Esophagus squamous epithelium (tissue), 5 donors: Measurements from ENCODE around the gene MIF4GD. TPM values are rescaled to one million over a fixed set of nuclear protein-coding genes. Genes with fewer than 3 reads are reported as not detected.

Experiments used
- DNase-seq: peaks from one replicate; lab custom pipeline; 2025; lab: John Stamatoyannopoulos, UW
- H3K27ac ChIP-seq, 4 donors: fragments of 200-600 bp; sonication (generic); one replicate each; pipeline ENCODE4 v1.5.1; 2016 to 2019; ENCODE audit warnings: mild to moderate bottlenecking in 1 of 4
- H3K27me3 ChIP-seq, 4 donors: fragments of 200-600 bp; sonication (generic); 1 replicate in 3 of 4; 2 replicates in 1 of 4; pipeline versions ENCODE4 v1.5.1 to v1.6.0; 2017 to 2021; ENCODE audit warnings: antibody characterized with exemption in 1 of 4
- H3K36me3 ChIP-seq, 3 donors: fragments of 200-600 bp; sonication (generic); one replicate each; pipeline ENCODE4 v1.5.1; 2016 to 2019
- H3K4me1 ChIP-seq, 3 donors: fragments of 200-600 bp; sonication (generic); one replicate each; pipeline ENCODE4 v1.5.1; 2017 to 2019
- H3K4me3 ChIP-seq, 4 donors: fragments of 200-600 bp; sonication (generic); 1 replicate in 3 of 4; 2 replicates in 1 of 4; pipeline ENCODE4 v1.5.1; 2016 to 2019; ENCODE audit warnings: mild to moderate bottlenecking in 2 of 4, moderate library complexity in 1 of 4
- H3K9me3 ChIP-seq, 3 donors: fragments of 200-600 bp; sonication (generic); one replicate each; pipeline ENCODE4 v1.5.1; 2016 to 2019
- POLR2A ChIP-seq, 4 donors: fragments of 450-650 bp; IDR thresholded peaks; one replicate each; pipeline ENCODE4 v1.6.1; 2017; ENCODE audit warnings: antibody characterized with exemption in 4 of 4, mild to moderate bottlenecking in 4 of 4, moderate library complexity in 3 of 4
- WGBS, 2 donors: methylation state at CpG; one replicate each; pipeline ENCODE4 v1.1.5; 2018; 5-methylcytosine and 5-hydroxymethylcytosine counted together
- intact Hi-C: fragments of 100-400 bp; cut with DNase I; formaldehyde crosslinking; loops from one replicate; pipeline ENCODE4 v1.15.0; 2022
- total RNA-seq, 4 donors: library from RNA; depleted of rRNA; stranded (reverse); fragments of >200 nt; gene quantifications; one replicate each; pipeline ENCODE4 v1.1.0, GENCODE V29; 2016
- TF ChIP-seq, protein P1 (sequence below), 6 experiments: fragments of 450-650 bp in 4 of 6; fragments of 200-600 bp in 2 of 6; sonication (generic) in 2 of 6; IDR thresholded peaks; one replicate each; pipeline ENCODE4 v1.5.1; 2016 to 2019; ENCODE audit warnings: antibody characterized with exemption in 6 of 6, mild to moderate bottlenecking in 4 of 6, moderate library complexity in 4 of 6
- donor health status: DM: yes; HTN: yes; CAD: no.

MIF4GD gene
- total RNA-seq, 4 donors from 2014 or later, result 14.6 to 28.0 (median 21.2) TPM

- H3K27me3 ChIP-seq, result no peaks in the 10 kb centered on the region
- intact Hi-C loops, result no loop called here
- no peak for TF ChIP-seq POLR2A (IDR thresholded peaks at IDR 0.05)
- TF ChIP-seq, protein P1, sequence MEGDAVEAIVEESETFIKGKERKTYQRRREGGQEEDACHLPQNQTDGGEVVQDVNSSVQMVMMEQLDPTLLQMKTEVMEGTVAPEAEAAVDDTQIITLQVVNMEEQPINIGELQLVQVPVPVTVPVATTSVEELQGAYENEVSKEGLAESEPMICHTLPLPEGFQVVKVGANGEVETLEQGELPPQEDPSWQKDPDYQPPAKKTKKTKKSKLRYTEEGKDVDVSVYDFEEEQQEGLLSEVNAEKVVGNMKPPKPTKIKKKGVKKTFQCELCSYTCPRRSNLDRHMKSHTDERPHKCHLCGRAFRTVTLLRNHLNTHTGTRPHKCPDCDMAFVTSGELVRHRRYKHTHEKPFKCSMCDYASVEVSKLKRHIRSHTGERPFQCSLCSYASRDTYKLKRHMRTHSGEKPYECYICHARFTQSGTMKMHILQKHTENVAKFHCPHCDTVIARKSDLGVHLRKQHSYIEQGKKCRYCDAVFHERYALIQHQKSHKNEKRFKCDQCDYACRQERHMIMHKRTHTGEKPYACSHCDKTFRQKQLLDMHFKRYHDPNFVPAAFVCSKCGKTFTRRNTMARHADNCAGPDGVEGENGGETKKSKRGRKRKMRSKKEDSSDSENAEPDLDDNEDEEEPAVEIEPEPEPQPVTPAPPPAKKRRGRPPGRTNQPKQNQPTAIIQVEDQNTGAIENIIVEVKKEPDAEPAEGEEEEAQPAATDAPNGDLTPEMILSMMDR (IDR thresholded peaks at IDR 0.05), result no peak
- DNase-seq, result no peak
- H3K4me3 ChIP-seq, result peak overlapping the region in 2 of 4 donors; percentile 17 to 26
- H3K9me3 ChIP-seq, result no peaks in the 10 kb centered on the region
- H3K27ac ChIP-seq, result peak overlapping the region; percentile 59 to 76 (median 63)
- peaks cover 12 to 37% (median 16%) of the 10 kb centered on the region in 3 donors for H3K36me3 ChIP-seq
- 70 to 71% methylated on average over 4 of the region's 4 CpGs for WGBS, 2 donors
- peaks cover 0 to 36% (median 13%) of the 10 kb centered on the region in 3 donors for H3K4me1 ChIP-seq
Measured at GRCh38 chr17:75249564-75249963, 21.5 kb downstream of the MIF4GD start.

DNA sequence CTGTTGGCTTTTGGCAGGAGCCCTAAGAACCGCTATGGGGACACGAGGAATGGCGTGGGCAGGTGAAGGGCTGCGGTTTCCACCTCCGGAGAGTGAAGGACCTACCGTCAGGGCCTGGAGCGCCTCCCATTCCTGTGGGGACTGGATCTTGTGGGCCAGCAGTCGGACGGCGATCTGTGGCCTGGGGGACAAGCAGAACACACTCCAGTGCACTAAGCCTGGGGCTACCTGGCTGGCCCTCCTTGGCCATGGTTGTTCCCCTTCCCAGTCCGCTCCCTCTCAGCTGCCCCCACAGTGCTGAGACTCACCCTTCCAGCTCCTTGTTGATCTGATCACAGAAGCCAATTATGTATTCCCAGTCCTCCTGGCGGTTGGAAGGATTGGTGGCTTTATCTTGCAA, 24.6 kb downstream of the MIF4GD start:
- H3K36me3 ChIP-seq, result peaks cover 36 to 69% (median 44%) of the 10 kb centered on the region in 3 donors
- no peak for TF ChIP-seq POLR2A (IDR thresholded peaks at IDR 0.05)
- TF ChIP-seq, protein P1 (IDR thresholded peaks at IDR 0.05), result no peak
- DNase-seq, result no peak
- H3K9me3 ChIP-seq, result no peaks in the 10 kb centered on the region
- H3K27ac ChIP-seq, result no peak overlapping the region
- 96% methylated on average over 5 of the region's 12 CpGs; no CpG with 5 or more reads in 1 of the 2 donors for WGBS, 2 donors
- intact Hi-C loops, result no loop called here
- H3K27me3 ChIP-seq, result no peaks in the 10 kb centered on the region
- H3K4me1 ChIP-seq, result peaks cover 0 to 27% (median 13%) of the 10 kb centered on the region in 3 donors
- H3K4me3 ChIP-seq, result no peak overlapping the region

DNA sequence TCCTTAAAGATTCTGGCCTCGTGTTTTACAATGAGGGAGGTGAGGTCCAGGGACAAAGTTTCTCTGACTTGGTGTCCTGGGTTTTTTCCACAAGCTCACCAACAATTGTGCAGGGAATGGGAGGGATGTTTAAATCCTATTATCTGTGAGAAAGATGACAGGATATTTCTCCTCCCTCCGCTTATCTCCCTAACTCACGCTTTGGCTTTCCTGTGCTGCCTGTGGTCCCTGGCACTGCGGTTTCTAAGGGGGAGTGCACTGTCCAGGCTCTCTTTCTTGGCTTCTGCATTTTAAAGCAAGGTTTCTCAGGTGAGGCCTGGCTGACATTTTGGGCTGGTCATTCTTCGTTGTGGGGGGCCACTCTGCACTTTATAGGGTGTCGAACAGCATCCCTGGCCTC, 26.0 kb downstream of the MIF4GD start:
- no peak for DNase-seq
- no peaks in the 10 kb centered on the region for H3K27me3 ChIP-seq
- H3K4me3 ChIP-seq, result no peak overlapping the region
- H3K27ac ChIP-seq, result no peak overlapping the region
- H3K36me3 ChIP-seq, result peaks cover 50 to 83% (median 58%) of the 10 kb centered on the region in 3 donors
- H3K9me3 ChIP-seq, result no peaks in the 10 kb centered on the region
- intact Hi-C loops, result no loop called here
- H3K4me1 ChIP-seq, result peaks cover 0 to 13% (median 5%) of the 10 kb centered on the region in 3 donors
- WGBS, 2 donors, result 78 to 81% methylated on average over 6 of the region's 6 CpGs
- TF ChIP-seq, protein P1 (IDR thresholded peaks at IDR 0.05), result no peak
- no peak for TF ChIP-seq POLR2A (IDR thresholded peaks at IDR 0.05)

- Histone ChIP-seq H3K9me3 (no peaks in the 10 kb centered on the region), H3K36me3 (peaks cover 57 to 90% (median 65%) of the 10 kb centered on the region in 3 donors), H3K4me1 (peaks cover 0 to 6% (median 0%) of the 10 kb centered on the region in 3 donors), H3K27ac (no peak overlapping the region), H3K27me3 (no peaks in the 10 kb centered on the region), H3K4me3 (no peak overlapping the region)
- intact Hi-C loops, result no loop called here
- WGBS, 2 donors, result 53 to 82% methylated on average over 16 to 17 of the region's 22 CpGs
- TF ChIP-seq, protein P1 (IDR thresholded peaks at IDR 0.05), result no peak
- TF ChIP-seq POLR2A (IDR thresholded peaks at IDR 0.05), result no peak
- no peak for DNase-seq
Measured at GRCh38 chr17:75244133-75244866, 26.7 kb downstream of the MIF4GD start.

GRCh38 chr17:75242461-75243042, 28.5 kb downstream of the MIF4GD start:
- Histone ChIP-seq H3K4me3 (no peak overlapping the region), H3K36me3 (peaks cover 71 to 98% (median 78%) of the 10 kb centered on the region in 3 donors), H3K27ac (peak overlapping the region in 2 of 4 donors; percentile 7 to 11), H3K9me3 (no peaks in the 10 kb centered on the region), H3K4me1 (no peaks in the 10 kb centered on the region), H3K27me3 (no peaks in the 10 kb centered on the region)
- no peak for TF ChIP-seq POLR2A (IDR thresholded peaks at IDR 0.05)
- TF ChIP-seq, protein P1 (IDR thresholded peaks at IDR 0.05), result no peak
- WGBS, 2 donors, result 68 to 74% methylated on average over 10 to 14 of the region's 17 CpGs
- DNase-seq, result no peak
- intact Hi-C loops, result no loop called here
